Measurements from ENCODE around the gene SLC37A2. TPM values are rescaled to one million over a fixed set of nuclear protein-coding genes. Genes with fewer than 3 reads are reported as not detected.

The SLC37A2 gene
- total RNA-seq, 1 experiment from 2014 or later, result 153 TPM

GRCh38 chr11:125108469-125108868 lies 45.4 kb downstream of the SLC37A2 start:
- no peak for DNase-seq (ENCODE audit: low read depth)

DNA sequence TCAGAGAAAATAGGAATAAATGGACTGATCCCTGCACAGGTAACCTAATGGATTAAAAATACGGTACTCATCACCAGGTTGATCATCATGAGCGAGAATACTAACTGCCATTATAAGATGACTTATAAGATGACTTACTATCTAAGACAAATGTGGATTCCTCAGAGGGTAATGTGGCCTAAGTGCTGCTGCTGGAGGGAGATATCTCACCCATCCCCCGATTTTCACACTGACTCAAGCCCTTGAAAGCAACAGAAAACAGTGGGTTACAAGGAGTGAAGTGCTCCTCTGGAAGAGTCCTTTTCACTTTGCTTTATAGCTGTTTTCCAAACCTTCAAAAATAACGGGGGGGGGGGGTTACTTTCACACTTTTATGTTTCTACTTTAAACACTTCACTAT lies 47.4 kb downstream of the SLC37A2 start:
- no peak for DNase-seq (ENCODE audit: low read depth)

GRCh38 chr11:125111001-125111342 lies 47.9 kb downstream of the SLC37A2 start:
- DNase-seq (ENCODE audit: low read depth), result peak; percentile 18

- DNase-seq (ENCODE audit: low read depth), result peak; percentile 99
These were observed 48.5 kb downstream of the SLC37A2 start, which contains the start of gene TMEM218 for GRCh38 chr11:125111343-125112207. Gene TMEM218, minus strand, starts transcription at chr11:125111626. Its CDS starts 9,385 bp downstream, at chr11:125102241.

DNA sequence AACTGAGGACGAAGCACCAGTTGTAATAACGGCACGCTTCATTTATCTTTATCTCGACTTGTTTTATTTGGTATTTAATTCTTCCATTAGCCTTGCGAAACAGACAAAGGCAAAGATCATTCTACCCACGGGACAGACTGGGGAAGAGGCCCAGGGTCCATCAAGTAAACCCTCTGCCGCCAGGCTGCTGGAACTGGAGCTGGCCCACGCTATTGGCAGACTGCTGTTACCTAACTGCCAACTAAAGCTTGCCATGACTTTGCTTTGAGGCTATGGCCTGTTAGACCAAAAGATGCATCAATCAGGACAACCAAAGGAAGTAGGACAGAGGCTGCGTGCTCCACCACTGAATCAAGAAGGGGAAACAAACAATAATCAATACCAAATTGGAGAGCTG lies 49.1 kb downstream of the SLC37A2 start:
- DNase-seq (ENCODE audit: low read depth), result no peak

DNA sequence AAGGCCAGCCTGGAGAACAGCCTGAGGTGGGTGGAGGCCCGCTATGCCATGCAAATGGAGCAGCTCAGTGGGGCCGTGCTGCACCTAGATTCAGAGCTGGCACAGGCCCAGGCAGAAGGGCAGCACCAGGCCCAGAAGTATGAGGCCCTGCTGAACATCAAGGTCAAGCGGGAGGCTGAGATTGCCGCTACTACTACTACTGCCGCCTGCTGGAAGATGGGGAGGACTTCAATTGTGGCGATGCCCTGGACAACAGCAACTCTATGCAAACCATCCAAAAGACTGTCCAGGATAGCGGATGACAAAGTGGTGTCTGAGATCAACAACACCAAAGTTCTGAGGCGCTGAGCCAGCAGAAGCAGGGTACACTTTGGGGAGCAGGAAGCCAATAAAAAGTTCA lies 51.4 kb downstream of the SLC37A2 start:
- DNase-seq (ENCODE audit: low read depth), result no peak

DNA sequence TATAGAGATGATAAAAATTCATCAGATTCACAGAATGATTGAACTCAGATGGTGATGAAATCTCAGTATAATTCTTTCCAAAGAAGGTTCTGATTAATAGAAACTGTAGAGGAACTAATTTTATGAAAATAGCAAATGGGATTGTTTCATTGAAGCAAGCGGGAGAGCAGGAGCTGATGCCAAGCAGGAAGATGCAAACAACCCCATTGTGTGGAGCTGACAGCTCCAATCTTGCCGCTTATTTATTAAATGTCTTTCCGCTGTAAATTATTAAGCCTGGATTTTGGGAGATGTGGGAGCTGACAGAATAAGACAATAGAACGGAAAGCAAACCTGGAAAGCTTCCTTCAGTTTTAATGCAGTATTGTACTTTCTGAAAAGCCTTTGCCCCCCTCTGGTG lies 54.3 kb downstream of the SLC37A2 start:
- no peak for DNase-seq (ENCODE audit: low read depth)

GRCh38 chr11:125123194-125123946 lies 60.3 kb downstream of the SLC37A2 start:
- DNase-seq (ENCODE audit: low read depth), result no peak

DNA sequence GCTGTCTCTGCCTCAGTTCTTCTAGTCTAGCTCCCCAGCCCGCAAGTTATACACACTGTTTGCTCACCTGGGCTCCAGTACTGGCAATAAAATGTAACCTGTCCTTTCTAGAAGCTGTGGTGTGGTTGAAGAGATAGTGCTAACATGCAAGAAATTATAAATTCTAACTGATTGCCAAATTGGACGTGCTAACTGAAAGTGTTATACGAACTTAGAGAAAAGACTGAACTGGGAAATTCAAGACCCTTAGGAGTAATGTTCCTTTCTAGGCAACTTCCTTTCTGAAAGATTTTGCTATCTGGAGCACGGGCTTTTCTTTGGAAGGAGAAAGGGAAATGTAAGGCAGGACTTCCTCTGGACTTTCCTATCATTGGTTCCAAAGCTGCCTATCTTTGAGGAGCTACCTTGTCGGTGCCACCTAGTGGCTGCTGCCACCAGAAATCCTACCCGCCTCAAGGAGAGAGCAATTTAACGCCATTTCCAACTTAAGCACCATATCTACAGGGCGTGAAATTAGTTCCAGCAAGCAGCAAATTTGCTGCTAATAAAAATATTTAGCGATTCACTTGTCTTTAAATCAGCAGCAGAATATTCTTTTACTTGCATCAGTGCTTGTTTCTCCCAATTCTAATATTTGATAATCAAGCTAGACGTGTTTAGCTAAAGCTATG lies 61.0 kb downstream of the SLC37A2 start:
- peak; percentile 71 for DNase-seq (ENCODE audit: low read depth)

DNA sequence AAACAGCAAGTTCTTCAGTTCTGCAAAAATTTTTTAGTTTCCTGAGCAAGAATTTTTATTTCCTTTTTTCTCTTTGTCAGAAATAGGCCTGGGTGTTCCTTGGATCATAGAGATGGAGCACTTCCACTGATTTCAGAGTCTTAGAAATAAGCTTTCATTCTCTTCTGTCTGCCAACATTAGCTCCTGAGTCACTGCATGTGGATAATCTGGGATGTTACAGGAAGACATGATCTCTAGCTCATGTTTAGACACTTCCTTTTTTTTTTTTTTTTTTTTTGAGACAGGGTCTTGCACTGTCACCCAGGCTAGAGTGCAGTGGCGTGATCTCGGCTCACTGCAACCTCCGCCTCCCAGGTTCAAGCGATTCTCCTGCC lies 61.5 kb downstream of the SLC37A2 start:
- no peak for DNase-seq (ENCODE audit: low read depth)

GRCh38 chr11:125128450-125128849 lies 65.3 kb downstream of the SLC37A2 start:
- DNase-seq (ENCODE audit: low read depth), result peak; percentile 35

DNA sequence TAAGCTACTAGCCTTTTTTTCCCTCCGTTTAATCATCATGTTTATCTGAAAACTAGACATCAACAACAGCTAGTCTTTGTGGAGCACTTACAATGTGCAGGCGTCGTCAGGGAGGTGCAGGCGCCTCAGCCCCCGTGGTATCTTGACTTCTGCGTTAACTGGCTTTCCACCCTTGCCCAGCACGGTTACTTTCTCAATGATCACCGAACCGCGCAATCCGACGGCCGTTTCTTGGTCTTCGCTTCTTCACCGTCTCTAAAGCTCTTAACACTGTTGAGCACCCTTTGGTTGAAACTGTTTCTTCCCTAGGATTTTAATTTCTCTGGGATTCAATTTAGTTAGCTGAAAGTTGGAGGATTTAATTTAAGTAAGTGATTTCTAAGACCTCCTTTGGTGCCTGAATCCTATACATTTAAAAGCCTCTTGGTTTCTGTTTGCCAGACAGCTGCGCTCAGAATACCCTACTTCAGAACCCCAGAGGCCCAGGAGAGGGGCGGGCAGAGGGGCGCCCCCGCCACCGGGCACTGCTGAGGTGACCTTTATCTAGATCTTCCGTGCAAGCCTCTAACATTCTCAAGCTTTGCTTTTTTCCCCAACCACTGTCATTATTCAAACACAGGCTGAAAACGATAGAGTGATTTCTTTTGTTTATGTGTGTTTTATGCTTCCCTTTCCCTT lies 66.3 kb downstream of the SLC37A2 start:
- no peak for DNase-seq (ENCODE audit: low read depth)

DNA sequence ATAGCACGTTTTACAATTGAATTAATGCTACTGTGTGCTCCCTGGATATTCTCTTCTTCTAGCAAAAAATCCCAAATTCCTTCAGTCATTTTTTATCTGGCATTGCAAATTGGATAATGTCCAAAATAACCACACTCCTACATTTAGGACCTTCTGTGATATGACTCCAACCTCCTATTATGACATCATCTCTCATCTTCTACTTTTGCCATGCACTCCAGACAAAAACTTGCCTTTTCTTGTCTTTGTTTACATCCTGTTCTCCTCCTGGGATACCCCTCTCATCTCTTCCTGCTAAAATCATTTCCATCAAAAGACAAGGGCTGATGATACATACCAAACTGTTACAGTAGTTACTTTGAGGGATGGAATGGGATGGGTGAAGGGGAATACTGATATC lies 69.0 kb downstream of the SLC37A2 start:
- peak; percentile 14 for DNase-seq (ENCODE audit: low read depth)

DNA sequence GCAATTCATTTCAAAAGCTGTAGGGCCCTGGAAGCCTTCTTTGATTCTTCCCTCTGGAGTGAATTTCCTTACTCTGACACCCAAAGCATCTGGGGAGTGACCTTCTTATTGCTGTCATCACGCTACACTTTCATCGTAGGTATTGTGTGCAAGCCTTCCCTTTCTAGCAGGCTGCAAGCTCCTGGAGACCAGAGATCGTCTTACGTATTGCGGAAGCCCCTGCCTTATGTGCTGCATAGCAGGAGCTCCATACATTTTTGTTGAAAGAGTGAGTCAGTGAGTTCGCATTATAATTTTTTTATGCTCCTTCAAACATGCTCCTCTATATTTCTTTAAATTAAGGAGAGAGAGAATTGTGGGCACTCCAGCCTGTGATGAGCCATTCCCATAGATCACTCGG lies 69.5 kb downstream of the SLC37A2 start:
- DNase-seq (ENCODE audit: low read depth), result no peak

- DNase-seq (ENCODE audit: low read depth), result no peak
These were observed 72.9 kb downstream of the SLC37A2 start for GRCh38 chr11:125136001-125136400.

DNA sequence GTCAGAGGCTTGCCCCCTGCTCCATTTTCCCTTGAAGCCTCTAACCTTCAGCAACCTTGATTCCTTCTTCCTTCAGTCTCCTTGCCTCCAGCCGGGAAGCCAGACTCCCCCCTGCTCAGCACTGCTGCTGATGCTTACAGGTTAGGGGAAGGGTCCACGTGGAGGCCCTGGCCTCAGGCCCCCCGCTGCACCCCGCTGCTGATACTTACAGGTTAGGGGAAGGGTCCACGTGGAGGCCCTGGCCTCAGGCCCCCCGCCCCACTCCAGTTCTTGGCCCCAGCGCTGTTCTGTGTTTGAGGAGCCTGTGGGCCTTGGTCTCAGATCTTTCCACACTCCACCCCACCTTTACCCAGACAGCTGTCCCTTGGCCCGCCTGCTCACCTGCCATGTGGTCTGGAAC lies 75.9 kb downstream of the SLC37A2 start:
- no peak for DNase-seq (ENCODE audit: low read depth)

GRCh38 chr11:125139778-125140177 lies 76.7 kb downstream of the SLC37A2 start:
- no peak for DNase-seq (ENCODE audit: low read depth)

Other genes with a start within 250 kb of the SLC37A2 start
- gene ROBO3, start 197.9 kb upstream of the SLC37A2 start, total RNA-seq (2014; rRNA removed; shearing (Covaris generic)), result 20.3 and 21.7 TPM in 2 replicates
- gene ROBO4, start 165.4 kb upstream of the SLC37A2 start, total RNA-seq (2014; rRNA removed; shearing (Covaris generic)), result 8.9 and 9.6 TPM in 2 replicates
- gene HEPN1, start 144.1 kb upstream of the SLC37A2 start, total RNA-seq (2014; rRNA removed; shearing (Covaris generic)), result not detected in 2 replicates
- gene HEPACAM, start 127.3 kb upstream of the SLC37A2 start, total RNA-seq (2014; rRNA removed; shearing (Covaris generic)), result not detected in 2 replicates
- 10.9 and 11.4 TPM in 2 replicates for gene CCDC15, start 109.1 kb upstream of the SLC37A2 start, total RNA-seq (2014; rRNA removed; shearing (Covaris generic))
- gene TMEM218, start 48.3 kb downstream of the SLC37A2 start, total RNA-seq (2014; rRNA removed; shearing (Covaris generic)), result 37.2 and 38.0 TPM in 2 replicates
- gene PKNOX2, start 101.4 kb downstream of the SLC37A2 start, total RNA-seq (2014; rRNA removed; shearing (Covaris generic)), result 2.1 and 2.8 TPM in 2 replicates